Measurements from ENCODE around the gene GRM7.
"Not testable (repeated sequence)": the region's sequence is repeated elsewhere in the genome, so short reads cannot be mapped to it uniquely, and the experiment has no call there.

Gene GRM7

DNA sequence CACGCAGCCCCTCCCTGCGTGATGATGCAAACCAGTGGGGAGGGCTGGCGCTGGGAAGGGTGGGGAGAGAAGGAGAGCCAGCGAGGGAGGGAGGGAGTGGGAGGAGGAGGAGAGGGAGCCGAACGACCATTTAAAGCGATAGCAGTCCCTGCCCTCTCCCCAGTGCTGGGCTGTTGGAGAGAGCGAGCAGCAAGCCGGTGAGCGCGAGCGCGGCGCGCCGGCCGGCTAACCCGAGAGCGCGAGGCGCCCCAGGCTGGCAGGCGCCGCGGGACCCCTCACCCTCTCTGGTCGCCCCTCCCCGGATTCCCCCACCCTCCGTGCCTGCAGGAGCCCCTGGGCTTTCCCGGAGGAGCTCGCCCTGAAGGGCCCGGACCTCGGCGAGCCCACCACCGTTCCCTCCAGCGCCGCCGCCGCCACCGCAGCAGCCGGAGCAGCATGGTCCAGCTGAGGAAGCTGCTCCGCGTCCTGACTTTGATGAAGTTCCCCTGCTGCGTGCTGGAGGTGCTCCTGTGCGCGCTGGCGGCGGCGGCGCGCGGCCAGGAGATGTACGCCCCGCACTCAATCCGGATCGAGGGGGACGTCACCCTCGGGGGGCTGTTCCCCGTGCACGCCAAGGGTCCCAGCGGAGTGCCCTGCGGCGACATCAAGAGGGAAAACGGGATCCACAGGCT, at the start of gene GRM7:
Gene GRM7, plus strand, starts transcription at position 162 of the 671 bp plus-strand sequence.
- DNase-seq (ENCODE audit: low read depth in 2 of 2), result no peak

DNA sequence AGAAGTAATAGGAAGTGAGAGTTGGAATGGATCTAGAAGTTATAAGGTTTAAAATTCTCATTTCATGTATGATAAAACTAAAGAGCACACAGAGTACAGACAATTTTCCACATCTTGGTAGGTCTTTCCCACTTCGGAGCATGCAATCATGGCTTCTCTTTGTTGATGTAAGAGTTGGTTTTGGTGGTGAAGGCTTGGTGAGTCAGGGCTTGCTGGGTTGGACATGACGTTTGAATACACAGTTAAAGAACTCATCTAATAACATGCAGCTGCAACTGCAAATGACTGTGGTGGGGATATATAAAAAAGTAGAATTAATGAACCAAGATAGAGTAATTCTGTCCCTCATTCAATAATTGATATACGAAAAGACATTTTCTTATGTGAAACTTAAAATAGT, 39.5 kb upstream of the GRM7 start:
- no peak for DNase-seq (ENCODE audit: low read depth in 2 of 2)

DNA sequence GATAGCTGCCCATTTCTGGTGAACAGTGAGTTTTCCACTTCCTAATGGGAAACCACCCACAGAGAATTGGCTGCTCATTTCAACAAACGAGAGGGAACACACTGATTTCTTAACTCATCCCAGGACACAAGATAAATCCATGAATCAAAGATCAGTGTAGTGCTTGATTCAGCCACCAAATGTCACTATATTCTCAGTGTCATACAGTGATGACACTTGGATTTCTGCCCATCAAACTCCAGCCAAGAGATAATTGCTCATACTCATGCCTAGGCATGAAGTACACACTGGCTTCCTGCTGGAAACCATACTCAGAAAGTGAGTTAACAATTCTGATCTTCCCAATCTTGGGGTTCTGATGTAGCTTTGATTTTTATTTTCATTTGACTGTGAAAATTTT, 35.4 kb upstream of the GRM7 start:
- no peak for DNase-seq (ENCODE audit: low read depth in 2 of 2)

DNA sequence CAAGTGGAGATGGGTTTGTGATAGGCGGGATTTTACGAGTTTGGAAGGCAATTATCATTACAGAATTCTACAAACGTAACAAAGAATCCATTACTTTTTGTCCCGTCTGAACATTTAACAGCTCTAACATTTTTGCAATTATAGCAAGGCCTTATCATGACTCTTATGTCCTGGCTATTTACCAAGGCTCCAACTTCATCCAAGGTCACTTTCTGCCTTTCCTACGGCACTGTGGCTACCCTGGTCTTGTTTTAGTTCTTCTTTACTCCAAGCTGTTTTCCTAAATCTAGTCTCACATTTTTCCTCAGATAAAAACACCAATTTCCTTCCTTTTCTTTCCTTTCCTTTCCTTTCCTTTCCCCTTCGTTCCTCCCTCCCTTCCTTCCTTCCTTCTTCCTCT, 33.5 kb upstream of the GRM7 start:
- no peak for DNase-seq (ENCODE audit: low read depth in 2 of 2)

DNA sequence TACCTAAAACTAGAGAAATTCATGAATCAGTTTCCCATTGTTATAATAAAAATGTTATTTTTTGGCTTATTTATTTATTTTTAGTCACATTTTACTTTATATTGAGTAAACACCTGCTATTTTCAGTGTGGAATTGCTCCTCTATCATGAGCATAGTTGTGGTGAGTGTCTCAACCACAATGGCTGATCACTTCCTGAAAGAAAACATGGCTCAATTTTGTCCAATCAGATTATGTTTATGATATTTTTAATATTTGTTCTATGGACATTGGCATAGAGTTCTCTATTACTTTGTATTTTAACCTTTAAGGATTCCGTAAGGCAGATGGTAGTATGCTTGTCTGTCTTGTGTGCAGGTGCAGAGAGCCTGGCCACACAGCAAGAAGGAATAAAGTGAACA, 16.2 kb upstream of the GRM7 start:
- no peak for DNase-seq (ENCODE audit: low read depth in 2 of 2)

DNA sequence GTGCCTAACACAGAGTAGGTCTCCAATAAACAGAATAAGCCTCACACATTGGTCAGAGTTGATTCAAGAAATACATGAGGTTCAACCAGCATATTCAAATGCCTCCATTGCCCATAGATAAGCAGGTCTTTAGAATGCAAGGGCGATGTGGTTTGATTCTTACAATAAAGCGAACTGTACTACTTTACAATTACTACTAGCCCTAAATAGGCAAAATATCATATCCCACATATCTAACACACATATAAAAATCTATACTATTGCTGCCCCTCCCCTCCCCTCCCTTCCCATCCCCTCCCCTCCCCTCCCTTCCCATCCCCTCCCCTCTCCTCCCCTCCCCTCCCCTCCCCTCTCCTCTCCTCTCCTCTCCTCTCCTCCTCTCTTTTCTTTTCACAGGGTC, 6.7 kb upstream of the GRM7 start:
- no peak for DNase-seq (ENCODE audit: low read depth in 2 of 2)

DNA sequence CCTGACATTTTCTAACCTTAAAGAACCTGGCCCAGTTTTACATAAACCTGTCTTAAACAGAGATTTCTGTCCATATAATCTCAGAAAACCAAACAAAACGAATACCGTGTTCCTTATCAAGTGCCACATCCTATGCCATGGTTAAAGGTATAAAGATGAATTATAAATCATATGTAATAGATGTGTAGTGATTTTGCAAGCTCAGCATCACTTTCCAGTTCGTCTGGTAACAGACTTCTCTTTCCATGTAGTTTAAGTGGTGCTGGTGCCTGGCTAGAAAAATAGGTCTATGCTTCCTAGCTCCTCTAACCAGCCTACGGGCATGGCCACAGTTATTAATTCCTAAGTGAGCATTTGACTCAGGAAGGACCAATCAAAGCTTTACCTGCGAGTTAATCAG, 3.4 kb upstream of the GRM7 start:
- DNase-seq (ENCODE audit: low read depth in 2 of 2), result no peak

DNA sequence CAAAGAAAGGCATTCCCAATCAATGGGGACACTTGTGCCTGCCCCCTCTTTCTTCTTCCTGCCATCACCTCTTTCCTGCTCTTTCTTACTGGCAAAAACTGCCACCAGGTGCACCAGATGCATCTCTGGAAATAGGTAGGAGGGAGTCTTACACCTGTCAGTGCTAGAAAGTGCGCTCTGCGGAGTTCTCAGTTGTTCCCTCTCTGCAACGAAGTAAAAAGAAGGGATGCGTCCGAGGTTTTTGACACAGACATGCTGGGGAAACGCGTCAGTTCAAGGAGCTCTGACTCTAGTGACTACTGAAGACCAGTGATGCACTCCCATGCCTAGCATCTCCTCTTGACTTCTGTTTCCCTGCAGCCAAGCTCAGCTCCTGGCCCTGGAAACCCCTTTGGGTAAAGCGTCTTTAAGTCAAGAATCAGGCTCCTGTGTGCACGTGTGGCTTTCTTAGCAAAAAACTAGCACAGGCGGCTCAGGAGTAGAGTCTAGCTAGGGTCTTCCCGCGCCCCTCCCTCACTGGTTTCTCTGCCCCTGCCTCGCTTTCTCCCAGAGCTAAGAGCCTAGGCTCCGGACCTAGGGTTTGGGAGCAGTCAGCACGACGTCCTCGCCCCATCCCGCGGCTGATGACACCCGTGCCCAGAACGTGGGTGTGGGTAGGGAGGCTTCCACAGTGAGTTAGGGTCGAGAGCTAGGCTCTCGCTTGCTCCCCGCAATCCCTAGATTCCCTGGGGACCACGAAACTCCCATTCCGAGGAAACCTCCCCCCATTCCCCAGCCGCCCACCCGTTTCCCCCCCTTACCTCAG, 564 bp upstream of the GRM7 start:
- DNase-seq (ENCODE audit: low read depth in 2 of 2), result no peak

DNA sequence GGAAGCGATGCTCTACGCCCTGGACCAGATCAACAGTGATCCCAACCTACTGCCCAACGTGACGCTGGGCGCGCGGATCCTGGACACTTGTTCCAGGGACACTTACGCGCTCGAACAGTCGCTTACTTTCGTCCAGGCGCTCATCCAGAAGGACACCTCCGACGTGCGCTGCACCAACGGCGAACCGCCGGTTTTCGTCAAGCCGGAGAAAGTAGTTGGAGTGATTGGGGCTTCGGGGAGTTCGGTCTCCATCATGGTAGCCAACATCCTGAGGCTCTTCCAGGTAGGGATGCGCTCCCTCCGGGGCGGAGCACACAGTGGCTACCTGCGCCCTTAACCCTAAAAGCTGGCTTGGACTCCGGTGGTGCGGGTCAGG, 698 bp downstream of the GRM7 start:
- DNase-seq (ENCODE audit: low read depth in 2 of 2), result no peak

DNA sequence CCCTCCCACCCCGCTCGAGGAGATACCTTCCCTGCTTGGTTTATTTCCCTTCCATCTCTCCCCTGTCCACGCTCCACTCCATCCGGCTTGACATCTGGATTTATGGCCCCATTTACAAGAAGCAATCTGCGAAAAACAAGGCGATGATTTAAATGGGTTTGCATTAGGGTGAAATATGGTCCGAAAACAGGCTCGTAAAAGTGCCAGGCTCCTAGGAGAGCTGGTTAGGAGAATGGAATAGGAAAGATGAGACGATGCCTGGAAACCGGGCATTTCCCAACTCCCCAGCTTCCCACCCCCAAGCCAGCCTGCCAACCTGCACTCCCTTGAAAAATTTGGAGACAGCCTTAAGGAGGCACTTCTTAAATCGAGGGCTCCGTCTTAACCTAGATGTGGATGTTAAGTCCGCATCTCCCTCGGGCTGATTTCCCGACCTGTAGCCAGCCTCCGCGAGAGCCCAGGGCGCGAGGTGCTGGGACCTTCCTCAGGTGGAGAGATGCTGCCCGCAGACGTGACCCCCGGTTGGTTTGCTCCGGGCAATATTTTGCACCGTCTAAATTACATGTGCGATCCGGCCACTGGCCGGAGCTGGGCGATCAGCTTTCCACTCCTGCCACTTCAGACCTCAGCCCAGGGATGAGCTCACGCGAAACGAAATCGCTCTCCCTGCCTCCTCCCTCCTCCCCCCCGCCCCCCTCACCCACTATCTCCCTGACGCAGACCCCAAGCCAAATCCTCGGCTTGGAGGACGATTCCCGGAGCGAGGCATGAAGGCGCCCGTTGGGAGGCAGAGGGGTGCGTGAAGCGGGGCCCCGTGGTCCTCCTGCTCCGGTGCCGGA, 1.3 kb downstream of the GRM7 start:
- DNase-seq (ENCODE audit: low read depth in 2 of 2), result no peak

DNA sequence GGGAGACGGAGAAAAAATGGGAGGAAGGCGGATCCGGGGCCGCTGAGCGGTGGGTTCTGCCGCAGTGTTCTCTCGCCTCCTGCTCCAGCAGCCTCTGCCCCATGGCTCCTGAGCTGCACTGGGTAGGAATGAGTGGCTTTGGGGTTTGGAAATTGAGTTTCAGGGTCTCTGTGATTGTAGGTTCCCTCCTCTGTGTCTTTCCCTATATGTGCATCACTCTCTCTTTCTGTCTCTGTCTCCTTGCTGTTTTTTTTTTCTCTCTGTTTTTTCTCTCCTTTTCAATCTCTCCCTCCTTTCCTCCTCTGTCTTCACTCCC, 1.9 kb downstream of the GRM7 start:
- no peak for DNase-seq (ENCODE audit: low read depth in 2 of 2)

DNA sequence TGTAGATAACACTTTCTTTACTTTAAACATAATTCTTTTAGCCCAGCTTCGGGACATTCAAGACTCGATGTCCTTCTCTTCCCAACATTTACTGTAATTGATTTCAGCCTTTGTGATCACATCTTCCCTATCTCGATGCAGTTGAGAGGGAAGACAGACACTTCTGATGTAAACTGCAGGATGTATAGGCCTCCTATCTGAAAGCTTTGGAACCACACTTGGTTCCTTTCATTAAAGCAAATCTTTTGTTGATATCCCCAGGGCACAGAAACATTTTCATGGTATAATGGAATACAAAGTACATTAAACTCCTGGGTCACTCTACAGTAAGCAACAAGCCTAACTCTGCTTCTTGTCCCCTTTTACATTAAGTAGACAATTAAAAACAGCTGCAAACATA, 6.4 kb downstream of the GRM7 start:
- DNase-seq (ENCODE audit: low read depth in 2 of 2), result no peak

DNA sequence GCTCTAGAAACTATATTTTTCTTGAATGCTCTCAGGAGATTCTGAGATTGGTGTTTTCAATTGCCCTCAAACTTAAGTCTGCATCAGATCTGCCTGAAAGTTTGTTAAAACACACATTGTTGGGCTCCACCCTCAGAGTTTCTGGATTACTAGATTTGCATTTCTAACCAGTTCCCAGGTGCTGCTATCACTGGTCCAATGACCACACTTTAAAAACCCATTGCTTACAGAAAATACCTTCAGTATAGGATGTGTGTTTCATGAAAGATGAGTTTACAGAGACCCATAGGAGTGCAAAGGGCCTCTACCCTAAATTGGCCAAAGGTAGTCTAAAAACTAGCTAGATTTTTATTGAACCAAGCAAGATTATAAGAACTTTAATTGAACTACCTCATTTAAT, 17.8 kb downstream of the GRM7 start:
- no peak for DNase-seq (ENCODE audit: low read depth in 2 of 2)

DNA sequence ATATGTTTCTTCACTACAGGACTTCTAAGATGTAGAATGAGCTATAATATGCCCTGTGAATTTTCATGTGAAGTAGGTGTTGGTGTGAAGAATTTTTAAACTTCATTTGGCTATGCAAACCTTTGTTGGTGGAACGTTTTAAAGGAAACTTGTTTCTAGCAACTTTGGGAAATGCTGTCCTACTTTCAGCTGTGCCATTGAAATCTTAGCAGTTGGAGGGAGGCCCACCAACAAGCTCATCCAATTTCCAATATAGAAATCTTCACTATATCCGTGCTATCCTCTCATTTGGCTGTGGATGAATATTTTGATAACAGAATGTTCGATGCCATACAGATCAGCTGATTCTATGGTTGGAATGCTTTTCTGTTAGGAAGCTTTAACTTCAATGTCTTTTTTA, 51.3 kb downstream of the GRM7 start:
- no peak for DNase-seq (ENCODE audit: low read depth in 2 of 2)

DNA sequence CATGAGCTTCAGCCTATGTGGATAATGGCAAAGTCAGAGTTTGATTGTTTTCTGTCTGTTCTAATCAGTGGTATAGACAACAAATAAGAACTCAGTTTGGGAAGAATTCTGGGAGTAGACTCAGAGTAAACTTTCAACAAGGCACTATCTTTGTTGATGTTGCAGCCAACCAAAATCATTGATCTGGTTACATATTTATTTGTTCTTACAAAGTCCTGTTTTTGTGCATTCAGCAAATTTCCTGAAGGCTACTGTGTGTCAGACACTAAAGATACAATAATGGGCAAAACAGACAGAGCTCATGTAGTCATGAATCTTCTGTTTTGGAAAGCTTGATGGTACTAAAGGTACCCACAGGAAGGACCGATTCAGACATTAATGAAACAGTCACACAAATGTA, 55.0 kb downstream of the GRM7 start:
- no peak for DNase-seq (ENCODE audit: low read depth in 2 of 2)

DNA sequence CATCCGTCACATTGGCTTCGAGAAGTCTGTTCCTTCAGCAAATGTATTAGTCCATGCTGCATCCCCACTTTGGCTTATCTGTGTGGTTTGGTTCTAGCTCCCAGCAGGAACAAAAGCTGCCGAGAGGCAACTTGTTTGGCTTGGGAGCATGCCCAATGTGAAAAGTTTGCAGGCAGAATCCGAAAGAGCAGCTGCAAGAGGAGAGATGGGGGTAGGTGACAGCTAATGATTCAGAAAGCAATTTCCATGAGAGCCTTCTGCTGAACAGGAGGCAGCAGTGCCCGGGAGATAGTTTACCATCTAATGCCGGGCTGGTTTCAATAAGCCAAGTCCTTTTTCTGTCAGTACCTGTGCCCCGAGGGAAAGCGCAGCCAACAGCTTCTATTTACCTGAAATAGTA, 60.2 kb downstream of the GRM7 start:
- no peak for DNase-seq (ENCODE audit: low read depth in 2 of 2)

DNA sequence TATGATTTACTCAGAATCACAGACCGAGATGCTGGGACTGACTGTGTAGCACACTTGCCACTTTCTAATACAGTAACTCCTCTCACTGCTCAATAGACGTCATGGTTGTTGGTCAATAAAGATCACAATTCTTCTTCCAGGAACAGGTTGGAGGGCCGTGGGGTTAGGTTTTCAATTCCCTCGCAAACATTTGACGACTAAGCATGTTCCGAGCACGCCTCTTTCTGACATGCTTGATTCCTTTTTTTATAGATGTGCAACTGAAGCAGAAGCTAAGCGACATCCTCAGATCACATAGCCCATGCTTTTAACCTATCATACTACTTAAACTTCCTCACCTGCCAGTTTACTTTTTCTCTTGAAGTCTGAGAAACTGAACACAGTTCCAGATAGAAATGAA, 61.0 kb downstream of the GRM7 start:
- DNase-seq (ENCODE audit: low read depth in 2 of 2), result no peak

DNA sequence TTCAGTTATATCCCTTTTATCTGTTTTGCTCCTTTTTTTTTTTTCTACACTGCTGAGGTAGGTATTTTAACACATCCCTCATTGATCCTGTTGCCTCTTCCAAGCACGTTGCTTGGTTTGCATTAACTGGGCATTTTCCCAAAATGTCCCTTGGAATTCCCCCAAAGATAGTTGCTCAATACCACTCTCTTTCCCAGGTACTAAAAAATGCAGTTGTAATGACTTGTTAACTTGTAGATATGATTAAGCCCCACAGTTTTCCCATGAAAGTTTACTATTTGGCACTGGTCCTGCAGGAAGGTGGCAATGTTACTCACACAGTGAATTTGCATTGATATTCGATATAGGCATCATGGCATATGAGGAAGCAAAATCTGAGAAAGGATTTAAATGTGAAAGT, 67.1 kb downstream of the GRM7 start:
- no peak for DNase-seq (ENCODE audit: low read depth in 2 of 2)

DNA sequence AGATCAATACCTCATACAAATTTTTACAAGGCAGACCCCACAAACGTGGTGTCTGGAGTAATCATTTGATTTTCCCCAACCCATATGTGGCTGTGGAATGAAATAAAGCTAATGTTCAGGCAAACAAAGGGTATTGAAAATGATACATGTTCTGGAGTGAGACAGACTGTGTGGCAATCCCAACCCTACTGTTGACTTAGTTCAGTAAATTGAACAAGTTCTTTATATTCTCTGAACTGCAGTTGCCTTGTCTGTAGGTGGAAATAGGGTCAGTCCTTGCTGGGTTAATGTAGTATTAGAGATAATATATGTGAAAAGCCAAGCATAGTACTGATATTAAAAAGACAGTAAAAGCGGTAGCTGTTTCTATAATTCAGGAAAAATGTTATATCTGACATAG, 69.0 kb downstream of the GRM7 start:
- DNase-seq (ENCODE audit: low read depth in 2 of 2), result no peak

DNA sequence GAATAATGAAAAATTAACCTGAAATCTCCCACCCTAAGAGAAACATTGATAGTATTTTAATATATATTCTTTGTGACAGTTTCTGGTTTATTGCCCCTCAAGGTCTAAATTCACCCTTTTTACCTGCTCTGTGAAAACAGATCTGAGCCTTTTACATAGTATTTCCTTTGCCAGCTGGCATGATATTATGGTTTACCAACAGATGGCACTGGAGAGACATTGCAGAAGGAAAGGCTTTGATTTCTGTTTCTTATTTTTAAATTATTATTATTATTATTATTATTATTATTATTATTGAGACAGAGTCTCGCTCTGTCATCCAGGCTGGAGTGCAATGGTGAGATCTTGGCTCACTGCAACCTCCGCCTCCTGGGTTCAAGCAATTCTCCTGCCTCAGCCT, 74.5 kb downstream of the GRM7 start:
- not testable (repeated sequence) for DNase-seq (ENCODE audit: low read depth in 2 of 2)

DNA sequence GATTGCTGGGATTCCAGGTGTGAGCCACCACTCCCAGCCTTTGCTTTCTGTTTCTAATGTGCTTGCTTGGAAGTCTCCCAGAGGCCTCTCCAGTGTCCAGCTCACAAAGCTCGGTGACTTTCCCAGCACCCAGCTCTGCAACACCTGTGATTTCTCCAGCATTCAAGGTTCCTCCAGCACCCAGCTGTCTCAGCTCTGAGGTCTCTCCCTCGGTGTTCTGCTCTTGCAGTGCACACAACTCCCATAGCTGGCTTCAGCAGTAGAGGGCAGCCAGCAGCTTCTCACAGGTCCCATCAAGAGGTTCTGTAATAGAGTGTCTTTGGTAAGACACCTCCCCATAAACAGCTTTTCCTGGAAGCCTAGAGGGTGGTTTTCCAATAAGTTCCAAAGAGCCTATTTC, 75.1 kb downstream of the GRM7 start:
- DNase-seq (ENCODE audit: low read depth in 2 of 2), result no peak

DNA sequence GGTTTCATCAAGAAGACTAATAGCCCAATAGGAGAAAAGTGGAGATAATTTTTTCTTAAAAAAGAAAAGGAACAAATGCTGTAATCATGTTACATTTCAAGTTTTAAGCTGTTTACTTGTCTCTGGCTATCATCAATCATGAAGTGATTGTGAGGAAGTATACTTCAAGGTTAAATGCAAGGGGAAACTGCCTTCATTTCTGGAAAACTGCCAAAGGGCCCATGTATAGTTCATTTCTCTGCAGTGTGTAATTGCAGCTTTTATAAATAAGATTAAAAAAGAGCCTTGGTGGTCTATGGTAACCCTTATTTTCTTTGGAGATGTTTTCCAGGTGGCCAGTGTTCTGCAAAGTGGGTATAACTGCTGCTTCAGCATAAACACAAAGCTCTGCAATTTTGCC, 101.9 kb downstream of the GRM7 start:
- no peak for DNase-seq (ENCODE audit: low read depth in 2 of 2)

DNA sequence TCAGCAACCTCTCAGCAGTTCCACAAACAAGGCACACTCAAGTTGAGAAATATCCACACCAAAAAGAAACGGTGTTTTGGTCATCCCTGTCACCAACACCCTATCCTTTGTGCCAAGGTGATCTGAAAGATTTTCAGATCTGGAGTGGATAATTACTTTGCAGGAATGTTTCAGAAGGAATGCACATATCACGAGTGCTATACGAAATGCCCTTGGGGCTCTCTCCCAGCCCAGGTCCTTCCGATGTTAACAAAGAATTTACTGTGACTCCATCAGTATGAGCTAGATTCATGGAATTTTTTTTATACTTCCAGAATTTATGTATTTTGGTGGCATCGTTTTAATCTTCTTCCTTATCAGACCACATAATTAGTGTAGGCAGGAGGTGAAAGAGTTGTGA, 105.0 kb downstream of the GRM7 start:
- no peak for DNase-seq (ENCODE audit: low read depth in 2 of 2)

All from stimulated activated CD4-positive, alpha-beta T cell treated with anti-CD3 and anti-CD28 coated beads, Interleukin-12 subunit alpha, Interleukin-12 subunit beta, amount 100 ng/mL, for 24 hours (primary cell).